ENCODE data around the gene SBK3.
"Not testable (repeated sequence)": the region's sequence is repeated elsewhere in the genome, so short reads cannot be mapped to it uniquely, and the experiment has no call there.

- TF ChIP-seq, protein P1, sequence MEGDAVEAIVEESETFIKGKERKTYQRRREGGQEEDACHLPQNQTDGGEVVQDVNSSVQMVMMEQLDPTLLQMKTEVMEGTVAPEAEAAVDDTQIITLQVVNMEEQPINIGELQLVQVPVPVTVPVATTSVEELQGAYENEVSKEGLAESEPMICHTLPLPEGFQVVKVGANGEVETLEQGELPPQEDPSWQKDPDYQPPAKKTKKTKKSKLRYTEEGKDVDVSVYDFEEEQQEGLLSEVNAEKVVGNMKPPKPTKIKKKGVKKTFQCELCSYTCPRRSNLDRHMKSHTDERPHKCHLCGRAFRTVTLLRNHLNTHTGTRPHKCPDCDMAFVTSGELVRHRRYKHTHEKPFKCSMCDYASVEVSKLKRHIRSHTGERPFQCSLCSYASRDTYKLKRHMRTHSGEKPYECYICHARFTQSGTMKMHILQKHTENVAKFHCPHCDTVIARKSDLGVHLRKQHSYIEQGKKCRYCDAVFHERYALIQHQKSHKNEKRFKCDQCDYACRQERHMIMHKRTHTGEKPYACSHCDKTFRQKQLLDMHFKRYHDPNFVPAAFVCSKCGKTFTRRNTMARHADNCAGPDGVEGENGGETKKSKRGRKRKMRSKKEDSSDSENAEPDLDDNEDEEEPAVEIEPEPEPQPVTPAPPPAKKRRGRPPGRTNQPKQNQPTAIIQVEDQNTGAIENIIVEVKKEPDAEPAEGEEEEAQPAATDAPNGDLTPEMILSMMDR (IDR thresholded peaks at IDR 0.05) = not testable (repeated sequence)
- TF ChIP-seq ZFX (IDR thresholded peaks at IDR 0.05; ENCODE audit: borderline replicate concordance) = not testable (repeated sequence)
Measured at GRCh38 chr19:55573929-55574328, 28.6 kb upstream of the SBK3 start.

All from 22Rv1 (cell line).